ENCODE results near the gene TLE4.

GRCh38 chr9:79637177-79637925 is 65.6 kb downstream of the TLE4 start:
- TF ChIP-seq CTCF (IDR thresholded peaks at IDR 0.05; ENCODE audit: insufficient read depth, low read length): no peak
- TF ChIP-seq POLR2AphosphoS5 (IDR thresholded peaks at IDR 0.05; ENCODE audit: low read depth): no peak
- TF ChIP-seq, protein P1, sequence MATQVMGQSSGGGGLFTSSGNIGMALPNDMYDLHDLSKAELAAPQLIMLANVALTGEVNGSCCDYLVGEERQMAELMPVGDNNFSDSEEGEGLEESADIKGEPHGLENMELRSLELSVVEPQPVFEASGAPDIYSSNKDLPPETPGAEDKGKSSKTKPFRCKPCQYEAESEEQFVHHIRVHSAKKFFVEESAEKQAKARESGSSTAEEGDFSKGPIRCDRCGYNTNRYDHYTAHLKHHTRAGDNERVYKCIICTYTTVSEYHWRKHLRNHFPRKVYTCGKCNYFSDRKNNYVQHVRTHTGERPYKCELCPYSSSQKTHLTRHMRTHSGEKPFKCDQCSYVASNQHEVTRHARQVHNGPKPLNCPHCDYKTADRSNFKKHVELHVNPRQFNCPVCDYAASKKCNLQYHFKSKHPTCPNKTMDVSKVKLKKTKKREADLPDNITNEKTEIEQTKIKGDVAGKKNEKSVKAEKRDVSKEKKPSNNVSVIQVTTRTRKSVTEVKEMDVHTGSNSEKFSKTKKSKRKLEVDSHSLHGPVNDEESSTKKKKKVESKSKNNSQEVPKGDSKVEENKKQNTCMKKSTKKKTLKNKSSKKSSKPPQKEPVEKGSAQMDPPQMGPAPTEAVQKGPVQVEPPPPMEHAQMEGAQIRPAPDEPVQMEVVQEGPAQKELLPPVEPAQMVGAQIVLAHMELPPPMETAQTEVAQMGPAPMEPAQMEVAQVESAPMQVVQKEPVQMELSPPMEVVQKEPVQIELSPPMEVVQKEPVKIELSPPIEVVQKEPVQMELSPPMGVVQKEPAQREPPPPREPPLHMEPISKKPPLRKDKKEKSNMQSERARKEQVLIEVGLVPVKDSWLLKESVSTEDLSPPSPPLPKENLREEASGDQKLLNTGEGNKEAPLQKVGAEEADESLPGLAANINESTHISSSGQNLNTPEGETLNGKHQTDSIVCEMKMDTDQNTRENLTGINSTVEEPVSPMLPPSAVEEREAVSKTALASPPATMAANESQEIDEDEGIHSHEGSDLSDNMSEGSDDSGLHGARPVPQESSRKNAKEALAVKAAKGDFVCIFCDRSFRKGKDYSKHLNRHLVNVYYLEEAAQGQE (IDR thresholded peaks at IDR 0.05; ENCODE audit: insufficient replicate concordance, low read depth): no peak

Measured in HL-60 (cell line).